ENCODE measurements around the gene TMEM253.

Gene TMEM253

DNA sequence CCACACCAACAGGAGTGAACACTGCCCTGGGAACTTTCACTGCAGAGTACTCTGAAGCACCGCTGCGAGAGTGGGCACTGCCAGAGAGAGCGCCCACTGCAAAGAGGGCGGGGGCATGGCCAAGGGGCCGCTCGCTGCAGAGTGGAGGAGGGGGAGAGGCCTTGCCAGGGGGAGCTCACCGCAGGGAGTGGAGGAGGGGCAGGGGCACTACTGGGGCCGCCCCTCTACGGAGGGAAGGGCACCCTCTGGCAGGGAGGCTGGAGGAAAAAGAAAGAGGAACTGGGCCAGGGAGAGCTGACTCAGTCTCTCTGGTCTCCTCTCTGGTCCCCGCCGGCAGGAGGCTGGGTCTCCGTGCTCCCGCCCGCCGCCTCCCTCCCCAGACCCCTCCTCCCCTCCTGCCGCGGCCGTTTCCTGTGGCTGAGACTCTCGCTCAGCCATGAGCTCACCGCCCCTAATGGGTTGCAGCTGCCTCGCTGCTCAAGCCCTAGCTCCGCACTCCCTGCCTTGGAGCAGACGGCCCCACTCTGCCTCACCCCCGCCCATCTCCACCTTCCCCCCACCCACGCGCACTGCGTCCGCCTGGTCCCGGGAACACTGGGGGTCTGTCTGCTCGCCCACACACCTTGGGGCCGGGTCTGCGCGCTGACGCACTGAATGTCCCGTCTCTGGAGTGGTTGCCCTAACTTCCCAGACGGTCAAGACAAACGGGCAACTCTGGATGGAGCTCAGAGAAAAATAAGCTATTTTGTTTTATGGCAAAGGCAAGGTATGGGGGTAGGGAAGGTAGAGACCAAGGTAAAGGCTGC lies 29.4 kb upstream of the TMEM253 start:
- DNase-seq = peak; percentile 96

GRCh38 chr14:21072031-21072473 lies 28.8 kb upstream of the TMEM253 start:
- peak; percentile 59 for DNase-seq

DNA sequence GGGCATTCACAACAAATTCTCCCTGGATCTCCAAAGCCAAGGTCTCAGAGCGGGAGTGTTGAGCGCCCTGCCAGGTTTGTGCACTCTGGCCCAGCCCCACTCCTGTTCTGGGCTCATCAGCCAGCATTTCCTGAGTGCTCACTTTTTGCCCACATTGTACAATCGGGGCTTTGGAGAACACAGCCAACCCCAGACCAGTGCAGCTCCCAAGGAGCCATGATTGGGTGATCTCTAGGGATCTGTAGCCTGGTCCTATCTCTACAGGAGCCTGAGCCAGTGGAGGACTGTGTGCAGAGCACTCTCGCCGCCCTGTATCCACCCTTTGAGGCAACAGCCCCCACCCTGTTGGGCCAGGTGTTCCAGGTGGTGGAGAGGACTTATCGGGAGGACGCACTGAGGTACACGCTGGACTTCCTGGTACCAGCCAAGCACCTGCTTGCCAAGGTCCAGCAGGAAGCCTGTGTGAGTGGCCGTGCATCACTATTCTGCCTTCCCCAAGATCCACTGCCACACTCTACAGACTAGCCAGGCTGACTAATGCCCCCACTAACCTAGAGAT lies 28.0 kb upstream of the TMEM253 start:
- no peak for DNase-seq

DNA sequence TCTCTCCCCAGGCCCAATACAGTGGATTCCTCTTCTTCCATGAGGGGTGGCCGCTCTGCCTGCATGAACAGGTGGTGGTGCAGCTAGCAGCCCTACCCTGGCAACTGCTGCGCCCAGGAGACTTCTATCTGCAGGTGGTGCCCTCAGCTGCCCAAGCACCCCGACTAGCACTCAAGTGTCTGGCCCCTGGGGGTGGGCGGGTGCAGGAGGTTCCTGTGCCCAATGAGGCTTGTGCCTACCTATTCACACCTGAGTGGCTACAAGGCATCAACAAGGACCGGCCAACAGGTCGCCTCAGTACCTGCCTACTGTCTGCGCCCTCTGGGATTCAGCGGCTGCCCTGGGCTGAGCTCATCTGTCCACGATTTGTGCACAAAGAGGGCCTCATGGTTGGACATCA lies 26.9 kb upstream of the TMEM253 start:
- no peak for DNase-seq

DNA sequence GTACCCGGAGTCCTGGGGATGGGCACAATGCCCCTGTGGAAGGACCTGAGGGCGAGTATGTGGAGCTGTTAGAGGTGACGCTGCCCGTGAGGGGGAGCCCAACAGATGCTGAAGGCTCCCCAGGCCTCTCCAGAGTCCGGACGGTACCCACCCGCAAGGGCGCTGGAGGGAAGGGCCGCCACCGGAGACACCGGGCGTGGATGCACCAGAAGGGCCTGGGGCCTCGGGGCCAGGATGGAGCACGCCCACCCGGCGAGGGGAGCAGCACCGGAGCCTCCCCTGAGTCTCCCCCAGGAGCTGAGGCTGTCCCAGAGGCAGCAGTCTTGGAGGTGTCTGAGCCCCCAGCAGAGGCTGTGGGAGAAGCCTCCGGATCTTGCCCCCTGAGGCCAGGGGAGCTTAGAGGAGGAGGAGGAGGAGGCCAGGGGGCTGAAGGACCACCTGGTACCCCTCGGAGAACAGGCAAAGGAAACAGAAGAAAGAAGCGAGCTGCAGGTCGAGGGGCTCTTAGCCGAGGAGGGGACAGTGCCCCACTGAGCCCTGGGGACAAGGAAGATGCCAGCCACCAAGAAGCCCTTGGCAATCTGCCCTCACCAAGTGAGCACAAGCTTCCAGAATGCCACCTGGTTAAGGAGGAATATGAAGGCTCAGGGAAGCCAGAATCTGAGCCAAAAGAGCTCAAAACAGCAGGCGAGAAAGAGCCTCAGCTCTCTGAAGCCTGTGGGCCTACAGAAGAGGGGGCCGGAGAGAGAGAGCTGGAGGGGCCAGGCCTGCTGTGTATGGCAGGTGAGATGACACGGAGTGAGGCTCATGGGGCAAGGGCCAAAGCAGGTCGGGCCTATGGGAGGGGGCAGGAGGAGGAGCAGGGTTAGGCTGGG lies 26.2 kb upstream of the TMEM253 start:
- DNase-seq = no peak

GRCh38 chr14:21075719-21076437 lies 25.0 kb upstream of the TMEM253 start:
- DNase-seq = no peak

DNA sequence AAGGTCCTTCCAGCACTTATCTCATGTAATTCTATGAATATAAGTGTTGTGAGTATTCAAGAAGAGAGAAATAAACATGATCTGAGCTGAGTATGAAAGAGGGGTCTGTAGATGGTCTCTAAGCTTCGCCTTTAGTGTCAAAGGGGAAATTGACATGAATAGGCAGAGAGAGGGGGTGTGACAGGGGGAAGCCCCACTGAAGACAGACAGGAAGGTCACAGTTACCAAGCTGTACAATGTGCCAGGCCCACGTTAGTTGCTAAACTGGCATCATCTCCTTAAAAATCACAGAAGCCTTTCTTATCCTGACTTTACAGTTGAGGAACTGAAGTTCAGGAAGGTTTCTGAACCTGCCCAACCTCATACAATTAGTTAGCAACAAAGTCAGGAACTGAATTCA lies 23.2 kb upstream of the TMEM253 start:
- no peak for DNase-seq

DNA sequence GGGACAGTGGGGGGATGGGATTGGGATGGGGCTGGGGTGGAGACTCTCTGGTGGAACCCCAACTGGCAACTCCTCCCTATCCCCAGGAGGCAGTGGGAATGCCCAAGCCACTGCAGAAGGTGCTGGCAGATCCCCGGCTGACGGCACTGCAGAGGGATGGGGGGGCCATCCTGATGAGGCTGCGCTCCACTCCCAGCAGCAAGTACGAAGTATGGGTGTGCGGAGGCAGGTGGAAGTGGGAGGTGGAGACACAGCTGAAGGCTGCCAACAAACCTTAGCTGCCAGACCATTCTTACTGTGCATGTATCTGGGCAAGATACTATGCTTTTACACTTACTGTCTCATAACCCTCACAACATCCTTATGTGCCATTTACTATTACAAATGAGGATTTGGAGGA lies 22.6 kb upstream of the TMEM253 start:
- no peak for DNase-seq

- DNase-seq = no peak
Observed at GRCh38 chr14:21078726-21079125, 22.1 kb upstream of the TMEM253 start.

GRCh38 chr14:21081521-21082142 lies 19.2 kb upstream of the TMEM253 start:
- DNase-seq = no peak

- no peak for DNase-seq
Observed at GRCh38 chr14:21083565-21084325, 17.1 kb upstream of the TMEM253 start.

- DNase-seq = no peak
Observed at GRCh38 chr14:21084396-21084795, 16.5 kb upstream of the TMEM253 start.

GRCh38 chr14:21084998-21085853 lies 15.6 kb upstream of the TMEM253 start:
- DNase-seq = no peak

DNA sequence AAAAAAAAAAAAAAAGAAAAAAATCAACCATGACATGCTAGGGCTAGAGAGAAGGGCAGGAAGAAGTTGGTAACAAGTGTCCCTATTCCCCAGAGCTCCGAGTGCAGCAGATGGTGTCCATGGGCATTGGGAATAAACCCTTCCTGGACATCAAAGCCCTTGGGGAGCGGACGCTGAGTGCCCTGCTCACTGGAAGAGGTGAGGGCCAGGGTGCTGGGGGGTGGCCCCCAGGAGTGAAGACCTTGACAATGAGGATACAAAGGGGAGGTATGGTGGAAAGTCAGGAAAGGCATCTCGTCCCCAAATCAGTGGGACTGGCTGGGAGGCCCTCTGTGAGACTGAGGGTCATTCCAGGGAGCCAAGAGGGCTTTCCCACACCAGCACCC lies 14.0 kb upstream of the TMEM253 start:
- no peak for DNase-seq

DNA sequence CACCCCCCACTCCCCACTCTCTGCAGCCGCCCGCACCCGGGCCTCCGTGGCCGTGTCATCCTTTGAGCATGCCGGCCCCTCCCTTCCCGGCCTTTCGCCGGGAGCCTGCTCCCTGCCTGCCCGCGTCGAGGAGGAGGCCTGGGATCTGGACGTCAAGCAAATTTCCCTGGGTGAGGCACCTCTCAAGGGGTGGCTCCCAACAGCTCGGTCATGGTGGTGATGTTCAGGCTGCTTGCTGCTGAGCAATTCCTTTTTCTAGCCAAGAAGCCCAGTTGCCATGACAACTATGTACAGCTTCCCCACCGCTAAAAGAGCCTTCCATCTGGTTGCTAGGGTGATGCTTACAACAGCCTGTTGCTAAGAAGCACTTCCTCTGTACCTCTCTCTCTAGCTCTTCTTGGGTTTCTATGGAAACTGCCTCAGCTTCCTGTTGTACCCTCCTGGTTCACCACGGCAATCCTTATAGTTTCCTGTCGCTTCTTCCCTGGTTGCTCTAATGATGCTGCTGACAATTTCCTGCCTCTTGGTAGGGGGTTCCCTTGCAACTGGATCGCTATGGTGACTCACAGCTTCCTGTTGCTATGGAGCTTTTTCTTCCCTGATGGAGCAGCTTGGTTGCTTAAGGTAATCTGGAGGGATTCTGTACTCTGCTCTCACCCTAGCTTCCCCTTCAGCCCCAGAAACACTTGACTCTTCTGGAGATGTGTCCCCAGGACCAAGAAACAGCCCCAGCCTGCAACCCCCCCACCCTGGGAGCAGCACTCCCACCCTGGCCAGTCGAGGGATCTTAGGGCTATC lies 13.4 kb upstream of the TMEM253 start:
- peak; percentile 72 for DNase-seq

GRCh38 chr14:21088687-21089086 lies 12.2 kb upstream of the TMEM253 start:
- no peak for DNase-seq

DNA sequence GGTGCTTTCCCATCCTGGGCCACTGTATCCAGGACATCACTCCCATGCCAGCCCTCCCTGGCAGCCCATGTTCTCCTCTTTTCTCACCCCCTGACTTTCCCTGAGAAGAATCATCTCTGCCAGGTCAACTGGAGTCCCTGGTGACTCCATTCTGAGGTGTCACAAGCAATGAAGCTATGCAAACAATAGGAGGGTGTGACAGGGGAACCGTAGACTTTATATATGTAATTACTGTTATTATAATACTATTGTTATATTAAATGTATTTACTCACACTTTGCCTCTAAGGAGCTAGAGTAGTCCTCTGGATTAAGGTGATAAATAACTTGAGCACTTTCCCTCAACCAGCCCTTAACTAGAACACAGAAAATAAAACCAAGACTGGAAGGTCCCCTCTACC lies 11.6 kb upstream of the TMEM253 start:
- DNase-seq = no peak

- no peak for DNase-seq
Observed at GRCh38 chr14:21089877-21090193, 11.0 kb upstream of the TMEM253 start.

DNA sequence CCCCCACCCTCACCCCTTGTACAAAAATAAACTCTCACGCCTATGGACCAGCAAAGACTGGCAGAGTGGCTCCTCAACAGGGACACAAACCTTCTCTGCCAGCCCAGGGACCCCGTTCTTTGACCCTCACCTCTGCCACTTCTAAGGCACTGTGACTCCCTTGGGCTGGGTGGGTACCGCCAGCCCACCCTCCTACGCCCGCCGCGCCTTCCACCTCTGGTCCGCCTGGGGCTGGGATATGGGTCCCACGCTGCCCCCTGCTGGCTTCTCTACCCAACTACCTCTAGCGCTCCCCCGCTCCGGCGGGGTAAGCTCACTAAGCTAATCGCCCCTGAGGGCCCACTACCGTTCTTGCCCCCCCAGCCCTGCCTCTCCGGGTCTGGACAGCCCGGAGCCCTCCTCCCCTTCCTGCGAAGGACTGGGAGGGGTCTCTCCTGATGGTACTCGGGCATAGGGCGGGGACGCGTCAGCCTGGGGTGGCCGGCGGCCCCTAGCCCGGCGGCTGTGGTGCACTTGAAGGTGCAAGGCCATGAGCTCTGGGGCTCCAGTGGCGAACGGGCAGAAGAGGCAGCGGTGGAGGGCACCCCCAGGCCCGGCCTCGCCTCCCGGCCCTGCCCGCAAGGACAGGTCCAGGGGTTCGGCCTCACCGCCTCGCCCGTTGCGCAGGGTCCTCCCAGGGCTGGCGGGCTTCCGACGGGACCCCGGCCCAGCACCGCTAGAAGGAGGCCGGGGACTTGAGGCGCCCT lies 10.5 kb upstream of the TMEM253 start:
- no peak for DNase-seq
